ENCODE data around the gene SRP68. TPM values are rescaled to one million over a fixed set of nuclear protein-coding genes. Genes with fewer than 3 reads are reported as not detected.

The SRP68 gene
- total RNA-seq, 1 donor from 2014 or later = 80.5 TPM

DNA sequence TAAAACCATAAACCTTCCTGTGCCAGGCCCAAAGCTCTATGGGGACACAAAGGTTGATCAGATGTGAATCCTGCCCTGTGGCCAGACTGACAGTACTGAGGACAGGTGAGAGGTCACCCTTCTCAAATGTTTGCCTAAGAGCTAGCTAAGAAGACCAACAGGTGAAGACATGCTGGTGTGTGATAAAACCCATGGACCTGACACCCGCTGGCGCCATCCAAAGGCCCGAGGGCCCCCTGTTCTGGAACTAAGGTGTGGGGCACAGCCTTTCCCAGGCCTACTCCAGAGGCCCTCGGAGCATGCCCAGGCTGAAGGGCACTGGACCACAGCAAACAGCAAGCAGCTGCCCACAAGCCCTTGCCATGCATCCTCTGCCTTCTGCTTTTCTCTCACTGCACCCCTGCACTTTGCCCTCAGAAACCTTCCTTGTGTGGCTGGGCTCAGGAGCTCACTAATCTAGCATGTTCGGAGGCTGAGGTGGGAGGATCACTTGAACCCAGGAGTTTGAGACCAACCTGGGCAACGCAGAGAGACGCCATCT is 76.9 kb downstream of the SRP68 start:
- peaks cover 11% of the 10 kb centered on the region for H3K4me1 Mint-ChIP-seq
- H3K27me3 Mint-ChIP-seq (ENCODE audit: low read depth) = no peaks in the 10 kb centered on the region
- DNase-seq (ENCODE audit: low spot score in 2 of 2, unreplicated experiment in 2 of 2) = no peak
- H3K27ac Mint-ChIP-seq = no peak overlapping the region
- no peaks in the 10 kb centered on the region for H3K9me3 Mint-ChIP-seq
- H3K4me3 Mint-ChIP-seq = no peak overlapping the region
- TF ChIP-seq, protein P1, sequence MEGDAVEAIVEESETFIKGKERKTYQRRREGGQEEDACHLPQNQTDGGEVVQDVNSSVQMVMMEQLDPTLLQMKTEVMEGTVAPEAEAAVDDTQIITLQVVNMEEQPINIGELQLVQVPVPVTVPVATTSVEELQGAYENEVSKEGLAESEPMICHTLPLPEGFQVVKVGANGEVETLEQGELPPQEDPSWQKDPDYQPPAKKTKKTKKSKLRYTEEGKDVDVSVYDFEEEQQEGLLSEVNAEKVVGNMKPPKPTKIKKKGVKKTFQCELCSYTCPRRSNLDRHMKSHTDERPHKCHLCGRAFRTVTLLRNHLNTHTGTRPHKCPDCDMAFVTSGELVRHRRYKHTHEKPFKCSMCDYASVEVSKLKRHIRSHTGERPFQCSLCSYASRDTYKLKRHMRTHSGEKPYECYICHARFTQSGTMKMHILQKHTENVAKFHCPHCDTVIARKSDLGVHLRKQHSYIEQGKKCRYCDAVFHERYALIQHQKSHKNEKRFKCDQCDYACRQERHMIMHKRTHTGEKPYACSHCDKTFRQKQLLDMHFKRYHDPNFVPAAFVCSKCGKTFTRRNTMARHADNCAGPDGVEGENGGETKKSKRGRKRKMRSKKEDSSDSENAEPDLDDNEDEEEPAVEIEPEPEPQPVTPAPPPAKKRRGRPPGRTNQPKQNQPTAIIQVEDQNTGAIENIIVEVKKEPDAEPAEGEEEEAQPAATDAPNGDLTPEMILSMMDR (IDR thresholded peaks at IDR 0.05; ENCODE audit: unreplicated experiment) = no peak
- H3K36me3 Mint-ChIP-seq = peaks cover 21% of the 10 kb centered on the region

DNA sequence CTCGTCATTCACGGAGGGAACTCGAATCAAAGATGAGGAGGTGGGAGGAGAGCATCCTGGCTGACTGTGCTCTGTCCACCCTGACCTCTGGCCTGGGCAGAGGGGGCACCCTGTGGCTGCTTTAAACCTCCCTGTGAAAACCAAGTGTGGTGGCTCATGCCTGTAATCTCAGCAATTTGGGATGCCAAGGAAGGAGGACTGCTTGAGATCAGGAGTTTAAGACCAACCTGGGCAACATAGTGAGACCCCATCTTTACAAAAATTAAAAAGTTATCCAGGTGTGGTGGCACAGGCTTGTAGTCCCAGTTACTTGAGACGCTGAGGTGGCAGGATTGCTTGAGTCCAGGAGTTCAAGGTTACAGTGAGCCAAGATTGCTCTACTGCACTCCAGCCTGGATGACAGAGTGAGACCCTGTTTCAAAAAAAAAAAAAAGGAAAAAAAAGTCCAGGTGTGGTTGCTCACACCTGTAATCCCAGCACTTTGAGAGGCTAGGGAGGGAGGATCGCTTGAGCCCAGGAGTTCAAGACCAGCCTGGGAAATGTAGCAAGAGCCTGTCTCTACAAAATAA is 77.4 kb downstream of the SRP68 start:
- H3K4me1 Mint-ChIP-seq = peaks cover 11% of the 10 kb centered on the region
- peaks cover 21% of the 10 kb centered on the region for H3K36me3 Mint-ChIP-seq
- no peaks in the 10 kb centered on the region for H3K27me3 Mint-ChIP-seq (ENCODE audit: low read depth)
- no peaks in the 10 kb centered on the region for H3K9me3 Mint-ChIP-seq
- DNase-seq (ENCODE audit: low spot score in 2 of 2, unreplicated experiment in 2 of 2) = no peak
- TF ChIP-seq, protein P1 (IDR thresholded peaks at IDR 0.05; ENCODE audit: unreplicated experiment) = no peak
- no peak overlapping the region for H3K4me3 Mint-ChIP-seq
- no peak overlapping the region for H3K27ac Mint-ChIP-seq

DNA sequence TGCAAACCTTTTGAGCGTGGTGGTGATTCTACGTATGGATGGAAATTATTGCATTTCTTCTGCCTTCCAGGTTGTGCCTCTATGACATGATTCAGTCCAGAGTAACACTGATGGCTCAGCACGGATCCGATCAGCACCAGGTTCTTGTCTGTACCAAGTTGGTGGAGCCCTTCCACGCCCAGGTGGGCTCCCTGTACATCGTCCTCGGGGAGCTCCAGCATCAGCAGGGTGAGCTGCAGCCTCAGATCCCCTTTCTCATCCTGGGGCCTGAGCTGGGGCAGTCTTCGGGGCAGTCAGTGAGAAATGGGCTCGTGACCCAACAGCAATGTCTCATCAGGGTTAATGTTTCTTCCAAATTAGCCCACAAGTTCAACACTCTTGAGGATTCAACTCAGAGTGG is 80.9 kb downstream of the SRP68 start:
- TF ChIP-seq, protein P1 (IDR thresholded peaks at IDR 0.05; ENCODE audit: unreplicated experiment) = no peak
- no peaks in the 10 kb centered on the region for H3K4me1 Mint-ChIP-seq
- no peak overlapping the region for H3K4me3 Mint-ChIP-seq
- H3K9me3 Mint-ChIP-seq = no peaks in the 10 kb centered on the region
- H3K27me3 Mint-ChIP-seq (ENCODE audit: low read depth) = no peaks in the 10 kb centered on the region
- DNase-seq (ENCODE audit: low spot score in 2 of 2, unreplicated experiment in 2 of 2) = no peak
- peaks cover 18% of the 10 kb centered on the region for H3K36me3 Mint-ChIP-seq
- no peak overlapping the region for H3K27ac Mint-ChIP-seq

Small RNA genes within 50 kb of the gene (microRNA-seq; reads per million reads assigned to microRNA genes)
- gene MIR6868 = 9.4 reads per million, percentile 31 among the genes with 10 or more reads in this experiment

Other genes with a start within 250 kb of the SRP68 start
- 6.0 to 7.7 TPM (median 6.8 TPM) in 3 replicates for gene UNC13D, start 228.1 kb downstream of the SRP68 start, total RNA-seq
- 42.3 to 46.0 TPM (median 45.8 TPM) in 3 replicates for gene WBP2, start 217.2 kb downstream of the SRP68 start, total RNA-seq
- 2.8 to 3.1 TPM (median 2.9 TPM) in 3 replicates for gene TRIM47, start 193.9 kb downstream of the SRP68 start, total RNA-seq
- 21.2 to 21.9 TPM (median 21.4 TPM) in 3 replicates for gene TRIM65, start 175.6 kb downstream of the SRP68 start, total RNA-seq
- 77.8 to 91.1 TPM (median 82.2 TPM) in 3 replicates for gene MRPL38, start 167.6 kb downstream of the SRP68 start, total RNA-seq
- gene FBF1, start 131.5 kb downstream of the SRP68 start, total RNA-seq = 22.4 to 24.6 TPM (median 23.4 TPM) in 3 replicates
- 52.2 to 57.5 TPM (median 54.3 TPM) in 3 replicates for gene ACOX1, start 93.4 kb downstream of the SRP68 start, total RNA-seq
- gene TEN1, start 93.3 kb downstream of the SRP68 start, total RNA-seq = 35.5 to 39.4 TPM (median 37.5 TPM) in 3 replicates
- 34.7 to 36.5 TPM (median 34.9 TPM) in 3 replicates for gene CDK3, start 71.7 kb downstream of the SRP68 start, total RNA-seq
- 0.16 to 0.47 TPM (median 0.25 TPM) in 3 replicates for gene EVPL, start 45.2 kb downstream of the SRP68 start, total RNA-seq
- not detected in 3 replicates for gene GALR2, start 2.3 kb upstream of the SRP68 start, total RNA-seq
- gene ZACN, start 6.7 kb upstream of the SRP68 start, total RNA-seq = 0.18 TPM in 1 of 3 replicates, not detected in the others
- 254 to 261 TPM (median 258 TPM) in 3 replicates for gene EXOC7, start 31.3 kb upstream of the SRP68 start, total RNA-seq
- 2.0 to 2.1 TPM (median 2.1 TPM) in 3 replicates for gene FOXJ1, start 68.7 kb upstream of the SRP68 start, total RNA-seq
- 6.8 to 8.0 TPM (median 7.8 TPM) in 3 replicates for gene RNF157, start 168.0 kb upstream of the SRP68 start, total RNA-seq
- gene UBALD2, start 192.8 kb upstream of the SRP68 start, total RNA-seq = 25.3 to 26.4 TPM (median 25.7 TPM) in 3 replicates
- 7.2 to 8.6 TPM (median 7.7 TPM) in 3 replicates for gene QRICH2, start 235.8 kb upstream of the SRP68 start, total RNA-seq